Measurements from ENCODE around the gene PELO.

The PELO gene

DNA sequence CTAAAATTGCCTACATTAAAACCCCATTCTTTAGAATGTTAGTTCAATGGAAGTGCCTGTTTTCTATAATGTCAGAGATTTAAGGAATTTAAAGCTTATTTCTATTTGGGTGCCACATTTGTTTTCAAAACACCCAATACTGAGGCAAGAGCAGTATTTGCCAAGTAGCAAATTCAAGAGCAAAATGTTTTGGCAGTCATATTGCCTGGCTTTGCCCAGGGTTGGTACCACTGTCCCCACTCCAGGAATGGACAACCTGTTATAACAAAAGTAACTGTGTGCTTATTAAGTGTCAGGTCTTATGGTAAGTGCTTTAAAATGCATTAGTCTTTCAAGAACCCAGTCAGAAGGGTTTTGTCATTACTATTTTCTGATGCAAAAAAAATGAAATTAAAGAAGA is 19.3 kb downstream of the PELO start:
- no peak overlapping the region for H3K27ac ChIP-seq
- H2AFZ ChIP-seq (ENCODE audit: low read depth), result no peak overlapping the region
- peaks cover 26% of the 10 kb centered on the region for H3K4me1 ChIP-seq (ENCODE audit: low read depth, poor library complexity, severe bottlenecking)
- no peak overlapping the region for H3K9ac ChIP-seq
- peaks cover 9% of the 10 kb centered on the region for H3K36me3 ChIP-seq (ENCODE audit: insufficient read depth)
- peaks cover 28% of the 10 kb centered on the region for H3K79me2 ChIP-seq (ENCODE audit: insufficient read depth, low read depth)
- no peaks in the 10 kb centered on the region for H3K27me3 ChIP-seq (ENCODE audit: insufficient read depth, low read depth)
- H4K20me1 ChIP-seq (ENCODE audit: insufficient read depth), result peaks cover 16% of the 10 kb centered on the region
- H3K4me3 ChIP-seq (IDR thresholded peaks at IDR 0.05; ENCODE audit: insufficient read depth, low read depth, low read length), result no peak overlapping the region
- TF ChIP-seq, protein P1, sequence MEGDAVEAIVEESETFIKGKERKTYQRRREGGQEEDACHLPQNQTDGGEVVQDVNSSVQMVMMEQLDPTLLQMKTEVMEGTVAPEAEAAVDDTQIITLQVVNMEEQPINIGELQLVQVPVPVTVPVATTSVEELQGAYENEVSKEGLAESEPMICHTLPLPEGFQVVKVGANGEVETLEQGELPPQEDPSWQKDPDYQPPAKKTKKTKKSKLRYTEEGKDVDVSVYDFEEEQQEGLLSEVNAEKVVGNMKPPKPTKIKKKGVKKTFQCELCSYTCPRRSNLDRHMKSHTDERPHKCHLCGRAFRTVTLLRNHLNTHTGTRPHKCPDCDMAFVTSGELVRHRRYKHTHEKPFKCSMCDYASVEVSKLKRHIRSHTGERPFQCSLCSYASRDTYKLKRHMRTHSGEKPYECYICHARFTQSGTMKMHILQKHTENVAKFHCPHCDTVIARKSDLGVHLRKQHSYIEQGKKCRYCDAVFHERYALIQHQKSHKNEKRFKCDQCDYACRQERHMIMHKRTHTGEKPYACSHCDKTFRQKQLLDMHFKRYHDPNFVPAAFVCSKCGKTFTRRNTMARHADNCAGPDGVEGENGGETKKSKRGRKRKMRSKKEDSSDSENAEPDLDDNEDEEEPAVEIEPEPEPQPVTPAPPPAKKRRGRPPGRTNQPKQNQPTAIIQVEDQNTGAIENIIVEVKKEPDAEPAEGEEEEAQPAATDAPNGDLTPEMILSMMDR (conservative IDR thresholded peaks at IDR 0.05; ENCODE audit: low read depth, low read length), result no peak
- H3K4me2 ChIP-seq, result no peak overlapping the region

DNA sequence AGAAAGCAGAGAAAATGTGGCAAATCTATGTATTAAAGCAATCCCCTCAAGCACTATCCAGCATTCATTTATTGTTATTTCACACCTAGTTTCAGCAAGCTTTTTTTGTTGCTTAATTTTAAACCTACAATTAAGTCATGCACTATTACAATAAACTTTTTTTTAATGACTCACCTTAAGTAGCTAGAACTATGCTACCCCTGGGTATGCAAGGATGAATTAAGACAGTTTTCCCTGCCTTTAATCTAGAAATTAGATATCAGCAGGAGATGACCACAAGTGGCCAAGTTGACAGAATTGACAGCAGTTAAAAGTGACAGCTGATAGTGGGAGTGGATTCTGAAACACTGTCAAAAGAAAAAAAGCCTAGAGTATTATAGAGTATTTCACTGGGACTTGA is 20.0 kb downstream of the PELO start:
- H3K4me1 ChIP-seq (ENCODE audit: low read depth, poor library complexity, severe bottlenecking), result peaks cover 19% of the 10 kb centered on the region
- H3K4me3 ChIP-seq (IDR thresholded peaks at IDR 0.05; ENCODE audit: insufficient read depth, low read depth, low read length), result no peak overlapping the region
- H3K4me2 ChIP-seq, result no peak overlapping the region
- H3K36me3 ChIP-seq (ENCODE audit: insufficient read depth), result 0 out of 2 replicates have a peak, but pooled peaks cover 2% of the 10 kb centered on the region
- H3K27ac ChIP-seq, result no peak overlapping the region
- no peak overlapping the region for H3K9ac ChIP-seq
- TF ChIP-seq, protein P1 (conservative IDR thresholded peaks at IDR 0.05; ENCODE audit: low read depth, low read length), result no peak
- peaks cover 21% of the 10 kb centered on the region for H3K79me2 ChIP-seq (ENCODE audit: insufficient read depth, low read depth)
- H4K20me1 ChIP-seq (ENCODE audit: insufficient read depth), result peaks cover 9% of the 10 kb centered on the region; the same call in 1 of the 2 replicates
- no peaks in the 10 kb centered on the region for H3K27me3 ChIP-seq (ENCODE audit: insufficient read depth, low read depth)
- H2AFZ ChIP-seq (ENCODE audit: low read depth), result no peak overlapping the region

DNA sequence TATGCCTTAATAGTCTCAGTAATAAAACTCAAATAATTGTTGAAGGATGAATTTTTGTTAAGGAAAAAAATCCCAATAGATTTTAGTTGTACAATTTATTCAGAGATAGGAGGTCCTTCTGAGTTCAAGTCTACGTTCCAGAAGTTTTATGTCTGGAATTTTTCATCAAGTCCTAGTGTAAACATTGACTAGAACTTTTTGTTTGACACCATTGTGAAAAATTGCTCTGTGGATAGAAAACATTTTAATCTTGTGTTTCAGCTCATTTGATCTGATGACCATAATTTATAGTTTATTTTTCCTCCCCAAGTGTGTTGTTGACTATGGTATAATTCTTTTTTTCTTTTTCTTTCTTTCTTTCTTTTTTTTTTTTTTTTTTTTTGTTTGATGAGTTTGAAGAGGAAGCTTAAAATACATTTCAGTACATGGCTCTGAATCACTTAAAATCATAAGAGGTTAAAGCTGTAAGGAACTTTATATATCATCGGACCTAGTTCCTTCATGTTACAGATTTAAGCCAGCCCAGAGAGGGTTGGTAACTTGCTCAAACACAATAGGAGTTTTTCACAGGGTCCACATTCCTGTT is 20.7 kb downstream of the PELO start:
- peaks cover 3% of the 10 kb centered on the region; the same call in 1 of the 2 replicates for H4K20me1 ChIP-seq (ENCODE audit: insufficient read depth)
- TF ChIP-seq, protein P1 (conservative IDR thresholded peaks at IDR 0.05; ENCODE audit: low read depth, low read length), result no peak
- H3K27ac ChIP-seq, result no peak overlapping the region
- no peaks in the 10 kb centered on the region for H3K27me3 ChIP-seq (ENCODE audit: insufficient read depth, low read depth)
- no peak overlapping the region for H2AFZ ChIP-seq (ENCODE audit: low read depth)
- H3K4me3 ChIP-seq (IDR thresholded peaks at IDR 0.05; ENCODE audit: insufficient read depth, low read depth, low read length), result no peak overlapping the region
- peaks cover 14% of the 10 kb centered on the region for H3K79me2 ChIP-seq (ENCODE audit: insufficient read depth, low read depth)
- no peak overlapping the region for H3K4me2 ChIP-seq
- H3K9ac ChIP-seq, result no peak overlapping the region
- H3K4me1 ChIP-seq (ENCODE audit: low read depth, poor library complexity, severe bottlenecking), result peaks cover 12% of the 10 kb centered on the region
- no peaks in the 10 kb centered on the region for H3K36me3 ChIP-seq (ENCODE audit: insufficient read depth)

DNA sequence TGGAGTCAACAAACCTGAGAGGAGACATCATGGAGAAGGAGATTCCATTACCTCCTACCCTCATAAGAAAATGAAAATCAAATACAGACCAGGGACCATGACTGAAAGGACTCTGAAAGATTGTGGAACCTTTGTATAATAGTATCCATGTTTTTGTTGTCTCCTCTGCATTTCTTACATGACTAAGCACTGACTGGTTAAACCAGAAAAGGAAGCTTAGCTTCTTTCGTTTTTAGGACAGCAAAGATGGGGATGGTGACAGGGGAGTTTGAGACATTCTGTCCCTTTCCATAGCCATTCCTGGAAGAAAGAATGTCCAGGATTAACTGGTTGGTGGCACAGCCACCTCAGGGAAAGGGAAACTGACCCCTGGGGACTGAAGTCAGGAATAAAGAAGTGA is 22.2 kb downstream of the PELO start:
- H4K20me1 ChIP-seq (ENCODE audit: insufficient read depth), result no peaks in the 10 kb centered on the region
- H3K4me2 ChIP-seq, result no peak overlapping the region
- TF ChIP-seq, protein P1 (conservative IDR thresholded peaks at IDR 0.05; ENCODE audit: low read depth, low read length), result no peak
- H3K4me1 ChIP-seq (ENCODE audit: low read depth, poor library complexity, severe bottlenecking), result no peaks in the 10 kb centered on the region
- H2AFZ ChIP-seq (ENCODE audit: low read depth), result no peak overlapping the region
- H3K4me3 ChIP-seq (IDR thresholded peaks at IDR 0.05; ENCODE audit: insufficient read depth, low read depth, low read length), result no peak overlapping the region
- no peaks in the 10 kb centered on the region for H3K27me3 ChIP-seq (ENCODE audit: insufficient read depth, low read depth)
- H3K27ac ChIP-seq, result no peak overlapping the region
- H3K9ac ChIP-seq, result no peak overlapping the region
- no peaks in the 10 kb centered on the region for H3K79me2 ChIP-seq (ENCODE audit: insufficient read depth, low read depth)
- H3K36me3 ChIP-seq (ENCODE audit: insufficient read depth), result no peaks in the 10 kb centered on the region

Measured in KMS-11 (cell line).